ENCODE results near the gene RAP2C. TPM values are rescaled to one million over a fixed set of nuclear protein-coding genes. Genes with fewer than 3 reads are reported as not detected.

Gene RAP2C
- total RNA-seq, 1 donor from 2014 or later: 29.0 TPM

GRCh38 chrX:132257116-132257515 lies 37.9 kb upstream of the RAP2C start:
- H3K36me3 Mint-ChIP-seq (ENCODE audit: low read depth, unreplicated experiment): no peaks in the 10 kb centered on the region
- TF ChIP-seq EZH2 (IDR thresholded peaks at IDR 0.05; ENCODE audit: insufficient read depth, low read length) (no peak), CTCF (IDR thresholded peaks at IDR 0.05; ENCODE audit: insufficient read depth, low read depth, low read length) (no peak)
- H3K36me3 ChIP-seq (ENCODE audit: insufficient read depth, low read length): no peaks in the 10 kb centered on the region
- H4K20me1 ChIP-seq (ENCODE audit: insufficient read depth, low read length): no peaks in the 10 kb centered on the region
- no peak overlapping the region for H3K9ac ChIP-seq (ENCODE audit: low read length)
- no peak overlapping the region for H3K4me2 ChIP-seq (ENCODE audit: low read length)
- no peaks in the 10 kb centered on the region for H3K79me2 ChIP-seq (ENCODE audit: insufficient read depth, low read length)
- H3K27me3 ChIP-seq (ENCODE audit: insufficient read depth, low read length): no peaks in the 10 kb centered on the region
- no peak overlapping the region for H2AFZ ChIP-seq (ENCODE audit: low read depth, low read length)
- no peak overlapping the region for H3K4me3 ChIP-seq (ENCODE audit: insufficient read depth, low read depth, low read length)
- DNase-seq (ENCODE audit: low read depth) (peak; percentile 65), FAIRE-seq (peak; percentile 55)
- no peaks in the 10 kb centered on the region for H3K4me1 ChIP-seq (ENCODE audit: insufficient read depth, low read length)
- H3K27ac Mint-ChIP-seq (ENCODE audit: unreplicated experiment): no peak overlapping the region
- peaks cover 2% of the 10 kb centered on the region for H3K9me3 Mint-ChIP-seq (ENCODE audit: unreplicated experiment)
- no peaks in the 10 kb centered on the region for H3K9me3 ChIP-seq (ENCODE audit: insufficient read depth, low read depth, low read length)
- H3K27me3 Mint-ChIP-seq (ENCODE audit: low read depth, unreplicated experiment): no peaks in the 10 kb centered on the region
- no peak overlapping the region for H3K4me3 Mint-ChIP-seq (ENCODE audit: unreplicated experiment)
- H3K27ac ChIP-seq (ENCODE audit: low read depth, low read length): no peak overlapping the region
- no peaks in the 10 kb centered on the region for H3K4me1 Mint-ChIP-seq (ENCODE audit: low read depth, unreplicated experiment)

GRCh38 chrX:132236121-132236520 lies 16.9 kb upstream of the RAP2C start:
- H3K4me2 ChIP-seq (ENCODE audit: low read length): no peak overlapping the region
- no peak overlapping the region for H3K4me3 Mint-ChIP-seq (ENCODE audit: unreplicated experiment)
- H3K4me1 ChIP-seq (ENCODE audit: insufficient read depth, low read length): no peaks in the 10 kb centered on the region
- H3K36me3 ChIP-seq (ENCODE audit: insufficient read depth, low read length): no peaks in the 10 kb centered on the region
- no peaks in the 10 kb centered on the region for H4K20me1 ChIP-seq (ENCODE audit: insufficient read depth, low read length)
- H3K36me3 Mint-ChIP-seq (ENCODE audit: low read depth, unreplicated experiment): no peaks in the 10 kb centered on the region
- H3K9me3 Mint-ChIP-seq (ENCODE audit: unreplicated experiment): no peaks in the 10 kb centered on the region
- H3K4me3 ChIP-seq (ENCODE audit: insufficient read depth, low read depth, low read length): no peak overlapping the region
- H3K27me3 ChIP-seq (ENCODE audit: insufficient read depth, low read length): no peaks in the 10 kb centered on the region
- no peaks in the 10 kb centered on the region for H3K4me1 Mint-ChIP-seq (ENCODE audit: low read depth, unreplicated experiment)
- TF ChIP-seq EZH2 (IDR thresholded peaks at IDR 0.05; ENCODE audit: insufficient read depth, low read length) (no peak), CTCF (IDR thresholded peaks at IDR 0.05; ENCODE audit: insufficient read depth, low read depth, low read length) (no peak)
- no peak overlapping the region for H3K27ac ChIP-seq (ENCODE audit: low read depth, low read length)
- DNase-seq (ENCODE audit: low read depth) (no peak), FAIRE-seq (no peak)
- H2AFZ ChIP-seq (ENCODE audit: low read depth, low read length): no peak overlapping the region
- H3K27ac Mint-ChIP-seq (ENCODE audit: unreplicated experiment): no peak overlapping the region
- H3K9ac ChIP-seq (ENCODE audit: low read length): no peak overlapping the region
- H3K79me2 ChIP-seq (ENCODE audit: insufficient read depth, low read length): no peaks in the 10 kb centered on the region
- no peaks in the 10 kb centered on the region for H3K9me3 ChIP-seq (ENCODE audit: insufficient read depth, low read depth, low read length)
- H3K27me3 Mint-ChIP-seq (ENCODE audit: low read depth, unreplicated experiment): no peaks in the 10 kb centered on the region

GRCh38 chrX:132235488-132235887 lies 16.2 kb upstream of the RAP2C start:
- no peak for DNase-seq (ENCODE audit: low read depth)
- H2AFZ ChIP-seq (ENCODE audit: low read depth, low read length): no peak overlapping the region
- no peak overlapping the region for H3K27ac ChIP-seq (ENCODE audit: low read depth, low read length)
- no peaks in the 10 kb centered on the region for H3K9me3 ChIP-seq (ENCODE audit: insufficient read depth, low read depth, low read length)
- H3K4me2 ChIP-seq (ENCODE audit: low read length): no peak overlapping the region
- H3K36me3 Mint-ChIP-seq (ENCODE audit: low read depth, unreplicated experiment): no peaks in the 10 kb centered on the region
- H3K9ac ChIP-seq (ENCODE audit: low read length): no peak overlapping the region
- no peaks in the 10 kb centered on the region for H3K27me3 ChIP-seq (ENCODE audit: insufficient read depth, low read length)
- FAIRE-seq: no peak
- TF ChIP-seq CTCF (IDR thresholded peaks at IDR 0.05; ENCODE audit: insufficient read depth, low read depth, low read length) (no peak), EZH2 (IDR thresholded peaks at IDR 0.05; ENCODE audit: insufficient read depth, low read length) (no peak)
- no peaks in the 10 kb centered on the region for H3K36me3 ChIP-seq (ENCODE audit: insufficient read depth, low read length)
- no peaks in the 10 kb centered on the region for H3K79me2 ChIP-seq (ENCODE audit: insufficient read depth, low read length)
- H3K27ac Mint-ChIP-seq (ENCODE audit: unreplicated experiment): no peak overlapping the region
- H3K4me3 ChIP-seq (ENCODE audit: insufficient read depth, low read depth, low read length): no peak overlapping the region
- H3K9me3 Mint-ChIP-seq (ENCODE audit: unreplicated experiment): no peaks in the 10 kb centered on the region
- no peaks in the 10 kb centered on the region for H4K20me1 ChIP-seq (ENCODE audit: insufficient read depth, low read length)
- no peaks in the 10 kb centered on the region for H3K4me1 Mint-ChIP-seq (ENCODE audit: low read depth, unreplicated experiment)
- no peaks in the 10 kb centered on the region for H3K4me1 ChIP-seq (ENCODE audit: insufficient read depth, low read length)
- no peak overlapping the region for H3K4me3 Mint-ChIP-seq (ENCODE audit: unreplicated experiment)
- H3K27me3 Mint-ChIP-seq (ENCODE audit: low read depth, unreplicated experiment): no peaks in the 10 kb centered on the region

All from astrocyte (in vitro differentiated cells and primary cell).